H9 (cell line): ENCODE data around the gene NPAS3. TPM values are rescaled to one million over a fixed set of nuclear protein-coding genes. Genes with fewer than 3 reads are reported as not detected.

Experiments used
- DNase-seq: peaks from one replicate; pipeline ENCODE4 v3.0.0-alpha.2; 2017
- H2AFZ ChIP-seq: one replicate; pipeline ENCODE4 v1.6.1; 2013; ENCODE audit warnings: mild to moderate bottlenecking, low read length, control low read depth, moderate library complexity
- H2AK5ac ChIP-seq: 2 replicates; pipeline ENCODE4 v1.6.1; 2013; ENCODE audit warnings: low read length, control low read depth, mixed read lengths; ENCODE audit not compliant: insufficient read length
- H2BK120ac ChIP-seq: one replicate; pipeline ENCODE4 v1.6.1; 2013; ENCODE audit warnings: low read depth, mild to moderate bottlenecking, low read length, control low read depth, inconsistent platforms; ENCODE audit not compliant: poor library complexity, severe bottlenecking
- H2BK12ac ChIP-seq: 2 replicates; pipeline ENCODE4 v1.6.1; 2013; ENCODE audit warnings: low read length, control low read depth, mixed read lengths, low read depth; ENCODE audit not compliant: insufficient read length
- H2BK15ac ChIP-seq: 2 replicates; pipeline ENCODE4 v1.6.1; 2013; ENCODE audit warnings: low read depth, low read length, control low read depth
- H2BK20ac ChIP-seq: one replicate; pipeline ENCODE4 v1.6.1; 2013; ENCODE audit warnings: low read depth, mild to moderate bottlenecking, low read length, control low read depth, inconsistent platforms; ENCODE audit not compliant: poor library complexity, severe bottlenecking
- H2BK5ac ChIP-seq: 2 replicates; pipeline ENCODE4 v1.6.1; 2013; ENCODE audit warnings: low read length, control low read depth, mixed read lengths; ENCODE audit not compliant: insufficient read length
- H3K14ac ChIP-seq: 2 replicates; pipeline ENCODE4 v1.6.1; 2013; ENCODE audit warnings: low read length, control low read depth; ENCODE audit not compliant: insufficient read depth
- H3K18ac ChIP-seq: 2 replicates; pipeline ENCODE4 v1.6.1; 2013; ENCODE audit warnings: low read depth, mild to moderate bottlenecking, mixed read lengths, low read length, control low read depth; ENCODE audit not compliant: insufficient read length
- H3K23ac ChIP-seq: 2 replicates; pipeline ENCODE4 v1.6.1; 2013; ENCODE audit warnings: low read length, control low read depth, mixed read lengths, low read depth; ENCODE audit not compliant: insufficient read length
- H3K23me2 ChIP-seq: 2 replicates; pipeline ENCODE4 v1.6.1; 2013; ENCODE audit warnings: low read depth, mild to moderate bottlenecking, mixed read lengths, low read length, control low read depth; ENCODE audit not compliant: insufficient read length, poor library complexity, severe bottlenecking
- H3K27ac ChIP-seq: 2 replicates; pipeline ENCODE4 v1.5.1; 2013; ENCODE audit warnings: low read length, control low read depth, mixed read lengths, low read depth; ENCODE audit not compliant: insufficient read length
- H3K27me3 ChIP-seq: 2 replicates; pipeline ENCODE4 v1.6.1; 2013; ENCODE audit warnings: low read length, control low read depth, inconsistent platforms; ENCODE audit not compliant: insufficient read depth
- H3K4ac ChIP-seq: 2 replicates; pipeline ENCODE4 v1.6.1; 2013; ENCODE audit warnings: low read depth, mild to moderate bottlenecking, control low read depth, inconsistent platforms, low read length, moderate library complexity
- H3K4me1 ChIP-seq: 2 replicates; pipeline ENCODE4 v1.6.1; 2013; ENCODE audit warnings: low read length, control low read depth, inconsistent platforms; ENCODE audit not compliant: insufficient read depth
- H3K4me2 ChIP-seq: 2 replicates; pipeline ENCODE4 v1.6.1; 2013; ENCODE audit warnings: low read length, control low read depth, mixed read lengths; ENCODE audit not compliant: insufficient read length, insufficient read depth
- H3K56ac ChIP-seq: 2 replicates; pipeline ENCODE4 v1.6.1; 2013; ENCODE audit warnings: low read depth, mild to moderate bottlenecking, mixed read lengths, low read length, control low read depth; ENCODE audit not compliant: insufficient read length
- H3K79me1 ChIP-seq: 2 replicates; pipeline ENCODE4 v1.6.1; 2013; ENCODE audit warnings: low read depth, mild to moderate bottlenecking, moderate library complexity, low read length, control low read depth, inconsistent platforms; ENCODE audit not compliant: insufficient read depth, poor library complexity, severe bottlenecking
- H3K79me2 ChIP-seq: 2 replicates; pipeline ENCODE4 v1.6.1; 2013; ENCODE audit warnings: low read length, control low read depth, inconsistent platforms; ENCODE audit not compliant: insufficient read depth
- H3K9ac ChIP-seq: 2 replicates; pipeline ENCODE4 v1.6.1; 2013; ENCODE audit warnings: low read length, control low read depth, mixed read lengths; ENCODE audit not compliant: insufficient read length; ENCODE audit errors: extremely low read depth
- H3K9me3 ChIP-seq: one replicate; pipeline ENCODE4 v1.6.1; 2013; ENCODE audit warnings: low read depth, low read length, inconsistent platforms; ENCODE audit not compliant: control insufficient read depth
- H3T11ph ChIP-seq: one replicate; pipeline ENCODE4 v1.6.1; 2013; ENCODE audit warnings: mild to moderate bottlenecking, low read length, control low read depth, inconsistent platforms
- H4K20me1 ChIP-seq: one replicate; pipeline ENCODE4 v1.6.1; 2013; ENCODE audit not compliant: control insufficient read depth, insufficient read length, insufficient read depth
- H4K5ac ChIP-seq: 2 replicates; pipeline ENCODE4 v1.6.1; 2013; ENCODE audit warnings: low read depth, mild to moderate bottlenecking, mixed read lengths, low read length, control low read depth; ENCODE audit not compliant: insufficient read length
- H4K8ac ChIP-seq: replicated peaks from 2 replicates; pipeline ENCODE4 v1.6.1; 2013; ENCODE audit warnings: low read length, control low read depth, mixed read lengths, low read depth; ENCODE audit not compliant: insufficient read length
- H4K91ac ChIP-seq: 2 replicates; pipeline ENCODE4 v1.6.1; 2013; ENCODE audit warnings: low read depth, mild to moderate bottlenecking, moderate library complexity, mixed read lengths, low read length, control low read depth; ENCODE audit not compliant: insufficient read length
- H3K27ac Mint-ChIP-seq, 3 experiments: 2 replicates in 2 of 3; 3 replicates in 1 of 3; pipeline ENCODE4 v1.8.0; 2020 to 2021; ENCODE audit warnings: mixed read lengths in 3 of 3, mild to moderate bottlenecking in 1 of 3, moderate library complexity in 1 of 3
- H3K27me3 Mint-ChIP-seq: 2 replicates; pipeline ENCODE4 v1.8.0; 2021; ENCODE audit warnings: low read depth, mild to moderate bottlenecking, moderate library complexity, mixed read lengths
- H3K36me3 Mint-ChIP-seq, 3 experiments: 2 replicates in 2 of 3; 3 replicates in 1 of 3; pipeline ENCODE4 v1.8.0; 2020 to 2021; ENCODE audit warnings: low read depth in 3 of 3, mixed read lengths in 3 of 3; ENCODE audit not compliant: insufficient read depth in 1 of 3
- H3K4me1 Mint-ChIP-seq, 2 experiments: 2 replicates each; pipeline ENCODE4 v1.8.0; 2020; ENCODE audit warnings: mixed read lengths in 2 of 2
- H3K4me3 Mint-ChIP-seq, 2 experiments: 2 replicates in 1 of 2; 3 replicates in 1 of 2; pipeline ENCODE4 v1.8.0; 2020 to 2021; ENCODE audit warnings: mild to moderate bottlenecking in 2 of 2, mixed read lengths in 2 of 2, moderate library complexity in 1 of 2
- H3K9me3 Mint-ChIP-seq, 2 experiments: 2 replicates in 1 of 2; 3 replicates in 1 of 2; pipeline ENCODE4 v1.8.0; 2020; ENCODE audit warnings: mild to moderate bottlenecking in 2 of 2, mixed read lengths in 2 of 2, moderate library complexity in 1 of 2
- WGBS: extraction: QIAGEN DNeasy Blood & Tissue Kit; methylation state at CpG from one replicate; pipeline ENCODE4 v1.1.7; 2013; ENCODE audit warnings: missing lambda C conversion rate, low lambda C conversion rate, mixed read lengths; ENCODE audit not compliant: insufficient read length; ENCODE audit errors: extremely low coverage; 5-methylcytosine and 5-hydroxymethylcytosine counted together
- total RNA-seq: library from RNA; stranded (reverse); gene quantifications from 2 replicates; pipeline ENCODE4 v1.2.1, GENCODE V29; 2021
- TF ChIP-seq, protein P1 (sequence below): fragments of 200-600 bp; sonication (generic); conservative IDR thresholded peaks from 3 replicates; pipeline ENCODE4 v1.8.0; 2021; ENCODE audit warnings: antibody characterized with exemption, mild to moderate bottlenecking

NPAS3 gene
- total RNA-seq, 1 experiment from 2014 or later = 0.17 TPM

DNA sequence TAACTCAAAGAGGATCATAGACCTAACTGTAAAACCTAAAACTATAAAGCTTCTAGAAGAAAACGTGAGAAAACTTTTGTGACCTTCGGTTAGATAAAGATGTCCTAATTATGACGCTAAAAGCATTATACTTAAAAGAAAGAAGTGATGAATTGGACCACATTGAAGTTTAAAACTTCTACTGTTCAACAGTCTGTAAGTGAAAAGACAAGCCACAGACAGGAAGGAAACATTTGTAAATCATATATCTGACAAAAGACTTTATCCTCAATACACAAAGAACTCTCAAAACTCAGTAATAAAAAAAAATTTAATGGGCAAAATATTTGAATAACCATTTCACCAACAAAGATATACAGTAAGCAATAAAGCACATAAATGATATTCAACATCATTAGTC, 667.9 kb downstream of the NPAS3 start:
- no peak overlapping the region for H3T11ph ChIP-seq
- no peak overlapping the region for H3K4ac ChIP-seq
- H2BK15ac ChIP-seq = no peak overlapping the region
- no peak overlapping the region for H3K27ac ChIP-seq
- Mint-ChIP-seq H3K27ac (no peak overlapping the region), H3K9me3 (no peaks in the 10 kb centered on the region; a peak in 1 of 5 replicates), H3K36me3 (no peaks in the 10 kb centered on the region), H3K27me3 (no peaks in the 10 kb centered on the region), H3K4me1 (peaks cover 3 to 8% of the 10 kb centered on the region in 2 experiments), H3K4me3 (no peak overlapping the region)
- H4K20me1 ChIP-seq = no peaks in the 10 kb centered on the region
- TF ChIP-seq, protein P1, sequence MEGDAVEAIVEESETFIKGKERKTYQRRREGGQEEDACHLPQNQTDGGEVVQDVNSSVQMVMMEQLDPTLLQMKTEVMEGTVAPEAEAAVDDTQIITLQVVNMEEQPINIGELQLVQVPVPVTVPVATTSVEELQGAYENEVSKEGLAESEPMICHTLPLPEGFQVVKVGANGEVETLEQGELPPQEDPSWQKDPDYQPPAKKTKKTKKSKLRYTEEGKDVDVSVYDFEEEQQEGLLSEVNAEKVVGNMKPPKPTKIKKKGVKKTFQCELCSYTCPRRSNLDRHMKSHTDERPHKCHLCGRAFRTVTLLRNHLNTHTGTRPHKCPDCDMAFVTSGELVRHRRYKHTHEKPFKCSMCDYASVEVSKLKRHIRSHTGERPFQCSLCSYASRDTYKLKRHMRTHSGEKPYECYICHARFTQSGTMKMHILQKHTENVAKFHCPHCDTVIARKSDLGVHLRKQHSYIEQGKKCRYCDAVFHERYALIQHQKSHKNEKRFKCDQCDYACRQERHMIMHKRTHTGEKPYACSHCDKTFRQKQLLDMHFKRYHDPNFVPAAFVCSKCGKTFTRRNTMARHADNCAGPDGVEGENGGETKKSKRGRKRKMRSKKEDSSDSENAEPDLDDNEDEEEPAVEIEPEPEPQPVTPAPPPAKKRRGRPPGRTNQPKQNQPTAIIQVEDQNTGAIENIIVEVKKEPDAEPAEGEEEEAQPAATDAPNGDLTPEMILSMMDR = no peak
- H3K79me2 ChIP-seq = no peaks in the 10 kb centered on the region
- no peak for DNase-seq
- H3K4me1 ChIP-seq = no peaks in the 10 kb centered on the region
- H3K14ac ChIP-seq = no peak overlapping the region
- H2AK5ac ChIP-seq = no peak overlapping the region
- no peak overlapping the region for H4K91ac ChIP-seq
- H3K18ac ChIP-seq = no peak overlapping the region
- no peak overlapping the region for H3K4me2 ChIP-seq
- no peaks in the 10 kb centered on the region for H3K79me1 ChIP-seq
- H3K27me3 ChIP-seq = no peaks in the 10 kb centered on the region
- H2BK120ac ChIP-seq = no peak overlapping the region
- no peak overlapping the region for H3K56ac ChIP-seq
- no peak overlapping the region for H2AFZ ChIP-seq
- no peak overlapping the region for H2BK20ac ChIP-seq
- H3K23ac ChIP-seq = no peak overlapping the region
- no peak overlapping the region for H4K8ac ChIP-seq
- H3K9ac ChIP-seq = no peak overlapping the region
- no peak overlapping the region for H2BK12ac ChIP-seq
- no peak overlapping the region for H4K5ac ChIP-seq
- no CpG with 5 or more reads among the region's 3 CpGs for WGBS
- no peaks in the 10 kb centered on the region for H3K23me2 ChIP-seq
- H2BK5ac ChIP-seq = no peak overlapping the region
- H3K9me3 ChIP-seq = no peaks in the 10 kb centered on the region
